Activated T-helper 9 cell treated with anti-CD3 and anti-CD28 coated beads, Interleukin-2, amount 50 U/mL, for 16 hours (primary cell): ENCODE data around the gene CEBPB.

Experiments
- DNase-seq: peaks from one replicate; pipeline ENCODE4 v3.0.0-alpha.2; 2020; ENCODE audit warnings: low read depth

Gene CEBPB

GRCh38 chr20:50213531-50214106, 23.0 kb downstream of the CEBPB start:
- DNase-seq = no peak

- DNase-seq = no peak
Observed at GRCh38 chr20:50214226-50215024, 23.8 kb downstream of the CEBPB start.

DNA sequence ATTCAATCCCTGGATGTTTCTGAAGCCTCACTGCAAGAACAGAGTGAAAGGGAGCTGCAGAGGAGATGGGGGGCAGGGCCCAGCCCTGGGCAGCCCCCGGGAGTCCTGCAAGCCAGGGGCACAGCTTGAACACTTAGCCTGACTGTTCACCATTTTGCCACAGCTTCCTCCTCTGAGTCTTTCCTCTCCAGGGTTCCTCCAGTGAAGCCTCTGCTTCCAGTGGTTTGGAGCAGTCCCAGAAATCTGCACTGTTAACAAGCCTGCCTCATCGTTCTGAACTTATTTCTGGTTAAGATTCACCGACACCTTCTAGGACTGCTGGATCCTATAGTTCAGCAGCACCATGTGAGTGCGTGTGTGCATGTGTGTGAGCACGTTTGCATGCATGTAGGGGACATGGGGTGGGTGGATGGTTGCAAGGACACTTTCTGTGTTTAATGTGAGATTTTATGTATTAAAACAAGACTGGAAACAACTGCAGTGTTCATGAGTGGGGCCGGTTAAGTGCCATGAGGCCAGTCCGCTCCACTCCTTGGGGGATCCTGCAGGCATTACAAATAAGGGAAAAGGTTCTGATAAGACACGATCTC, 24.6 kb downstream of the CEBPB start:
- no peak for DNase-seq

- DNase-seq = no peak
Observed at GRCh38 chr20:50215926-50216325, 25.3 kb downstream of the CEBPB start.

- DNase-seq = no peak
Observed at GRCh38 chr20:50216543-50217206, 26.0 kb downstream of the CEBPB start.

DNA sequence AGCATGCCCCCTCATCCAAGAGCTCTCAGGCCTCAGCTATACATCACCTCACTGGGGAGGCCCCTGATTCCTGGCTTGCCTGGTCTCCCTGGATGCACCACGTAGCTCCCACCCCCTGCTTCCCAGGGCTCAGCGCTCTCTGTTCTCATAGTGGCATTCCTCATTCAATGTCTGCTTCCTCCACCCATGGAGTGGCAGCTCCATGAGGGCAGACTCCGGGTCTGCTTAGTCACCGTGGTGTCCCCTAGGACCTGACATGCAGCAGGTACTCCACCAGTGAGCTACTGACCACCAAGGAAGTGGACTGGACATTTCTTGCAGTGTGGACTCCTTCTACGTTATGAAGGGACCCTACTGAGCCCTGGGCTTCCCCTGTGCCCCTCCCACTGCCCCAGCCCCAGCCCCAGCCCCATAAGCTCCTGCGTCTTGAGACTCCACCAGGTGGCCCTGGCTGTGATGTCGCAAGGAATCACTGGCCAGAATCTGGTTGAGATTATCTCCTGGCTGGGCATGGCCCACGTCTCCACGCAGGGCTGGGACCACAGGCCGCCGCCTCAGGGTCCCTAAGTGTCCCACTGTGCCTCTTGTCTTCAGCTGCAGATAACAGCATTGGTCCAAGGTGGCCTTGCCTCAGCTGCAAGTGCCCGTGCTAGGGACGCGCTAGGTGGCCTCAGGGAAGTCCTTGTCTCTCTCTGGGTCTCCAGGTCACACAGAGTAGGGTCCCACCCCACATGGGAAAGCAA, 26.7 kb downstream of the CEBPB start:
- no peak for DNase-seq

GRCh38 chr20:50218987-50219435, 28.4 kb downstream of the CEBPB start:
- DNase-seq = no peak

- no peak for DNase-seq
Observed at GRCh38 chr20:50219600-50219999, 29.0 kb downstream of the CEBPB start.

- no peak for DNase-seq
Observed at GRCh38 chr20:50220093-50220893, 29.7 kb downstream of the CEBPB start.

DNA sequence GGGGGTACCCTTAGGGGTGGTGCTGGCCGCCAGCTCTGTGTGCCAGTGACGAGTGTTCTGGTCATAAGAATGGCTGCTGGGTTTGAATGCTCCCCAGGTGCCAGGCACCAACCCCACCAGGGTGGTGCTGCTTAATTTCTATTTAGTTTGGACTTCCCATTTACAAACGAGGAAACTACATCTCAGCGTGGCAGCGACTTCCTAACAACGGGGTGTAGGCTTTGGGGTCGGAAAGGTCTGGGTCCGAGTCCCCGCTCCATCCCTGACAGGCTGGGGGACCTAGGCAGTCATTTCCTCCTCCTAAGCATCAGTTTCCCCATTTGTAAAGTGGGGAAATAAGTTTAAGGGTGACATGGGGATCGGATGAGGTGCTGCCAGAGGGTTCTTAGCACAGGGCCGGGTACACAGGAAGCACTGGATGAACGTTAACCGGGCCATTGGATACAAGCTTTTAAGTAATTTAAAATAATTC, 30.3 kb downstream of the CEBPB start:
- DNase-seq = no peak

DNA sequence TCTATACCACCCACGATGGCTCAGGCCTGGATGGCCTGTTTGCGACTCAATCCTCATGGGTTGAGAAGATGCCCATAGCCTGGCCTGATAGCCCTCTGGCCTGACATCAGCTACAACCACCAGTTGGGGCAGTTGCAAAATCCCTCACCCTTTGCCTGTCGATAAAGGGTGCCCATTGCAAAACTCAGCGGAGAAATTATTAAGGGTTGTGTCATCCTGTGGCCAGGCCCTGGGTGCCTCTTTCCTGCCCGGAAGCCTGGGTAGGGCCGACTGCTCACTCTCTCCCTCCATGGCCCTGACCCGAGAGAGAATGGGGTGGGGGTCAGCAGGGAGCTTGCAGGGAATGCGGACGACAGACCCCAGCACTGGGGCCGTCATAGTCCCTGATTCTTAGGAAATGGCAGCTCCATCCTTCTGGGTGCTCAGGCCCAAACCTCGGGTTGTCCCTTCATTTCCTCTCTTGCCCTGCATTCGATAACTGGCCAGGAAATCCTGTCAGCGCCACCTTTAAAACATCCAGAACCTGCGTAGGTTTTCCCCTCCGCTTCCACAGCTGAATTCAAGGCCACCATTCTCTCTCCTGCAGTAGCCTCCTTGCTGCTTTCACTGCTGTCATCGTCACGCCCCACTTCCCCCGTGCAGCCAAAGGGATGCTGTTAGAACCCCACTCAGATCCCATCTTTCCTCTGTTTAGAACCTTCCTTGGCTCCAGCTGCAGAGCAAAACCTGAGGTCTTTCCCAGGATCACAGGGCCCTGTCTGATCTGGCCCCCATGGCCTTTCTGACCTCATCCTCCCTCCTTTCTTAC, 31.1 kb downstream of the CEBPB start:
- no peak for DNase-seq

DNA sequence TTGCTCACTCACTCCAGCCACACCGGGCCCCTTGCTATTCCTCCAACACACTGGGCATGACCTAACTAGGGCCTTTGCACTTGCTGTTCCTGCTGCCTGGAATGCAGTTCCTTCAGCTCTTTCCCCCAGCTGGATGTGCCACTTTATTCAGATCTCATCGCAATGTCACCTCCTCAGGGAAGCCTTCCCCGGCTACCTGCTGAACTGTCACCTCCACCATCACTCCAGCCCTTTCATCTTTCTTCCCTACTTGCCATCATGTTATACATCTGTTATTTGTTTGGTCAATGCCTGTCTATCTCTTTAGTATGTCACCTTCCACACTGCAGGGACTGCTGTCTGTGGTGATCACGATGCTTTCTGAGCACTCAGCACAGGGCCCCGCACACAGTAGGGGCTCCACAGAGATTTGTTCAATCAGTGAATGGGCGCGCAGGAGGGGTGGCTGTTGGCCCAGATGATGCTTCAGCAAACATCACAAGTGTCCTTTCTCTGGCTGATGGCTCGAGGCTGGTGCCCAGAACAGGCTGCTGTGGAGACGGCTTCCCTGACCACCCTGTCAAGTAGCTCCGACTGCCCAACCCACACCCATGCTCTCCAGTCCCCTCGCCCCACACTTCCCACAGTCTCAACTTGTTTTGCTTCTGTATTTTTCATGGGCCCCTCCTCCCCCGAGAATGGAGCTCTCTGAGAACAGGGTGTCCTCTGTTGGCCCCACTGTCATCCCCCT, 31.8 kb downstream of the CEBPB start:
- DNase-seq = no peak

GRCh38 chr20:50223039-50224005, 32.7 kb downstream of the CEBPB start:
- DNase-seq = no peak

- DNase-seq = no peak
Observed at GRCh38 chr20:50224052-50224451, 33.4 kb downstream of the CEBPB start.

- DNase-seq = no peak
Observed at GRCh38 chr20:50224531-50225255, 34.1 kb downstream of the CEBPB start.

- no peak for DNase-seq
Observed at GRCh38 chr20:50226093-50226974, 35.7 kb downstream of the CEBPB start.

GRCh38 chr20:50227506-50227905, 36.9 kb downstream of the CEBPB start:
- no peak for DNase-seq
